ENCODE measurements around the gene ZNF354B. TPM values are rescaled to one million over a fixed set of nuclear protein-coding genes. Genes with fewer than 3 reads are reported as not detected.

Gene ZNF354B
- total RNA-seq, 1 experiment from 2014 or later: 11.6 TPM

DNA sequence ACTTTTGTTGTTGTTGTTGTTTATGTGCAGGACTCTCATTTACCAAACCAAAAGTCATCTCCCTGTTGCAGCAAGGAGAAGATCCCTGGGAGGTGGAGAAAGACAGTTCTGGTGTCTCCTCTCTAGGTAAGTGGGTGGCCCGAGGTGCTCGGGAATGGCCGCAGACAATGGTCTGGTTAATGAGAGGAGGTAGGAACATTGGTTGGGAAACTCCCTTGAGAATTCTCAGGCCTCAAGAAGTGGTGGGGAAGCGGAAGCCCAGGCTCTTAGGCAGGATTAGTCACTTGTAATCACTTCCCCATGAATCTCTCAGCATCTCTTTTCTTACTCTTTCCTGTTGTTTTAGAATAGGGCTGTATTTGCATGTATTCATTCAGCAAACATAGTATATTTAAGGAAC is 7.2 kb downstream of the ZNF354B start:
- no peak overlapping the region for H3K4me3 ChIP-seq (replicated peaks in 1 of 2; ENCODE audit: low read depth in 1 of 2, low read length in 2 of 2)
- H3K9me2 ChIP-seq (ENCODE audit: insufficient read depth): no peaks in the 10 kb centered on the region
- CTCF ChIA-PET: no interaction called here
- H3K36me3 ChIP-seq (ENCODE audit: control insufficient read depth in 1 of 2, insufficient read depth in 2 of 2, low read length in 2 of 2): peaks cover 30 to 50% of the 10 kb centered on the region in 2 experiments
- no peak overlapping the region for H3K4me2 ChIP-seq (ENCODE audit: low read length)
- POLR2A ChIA-PET: no interaction called here
- TF ChIP-seq RAD21 (IDR thresholded peaks at IDR 0.05; ENCODE audit: low read depth) (no peak), SIN3A (IDR thresholded peaks at IDR 0.05; ENCODE audit: low read depth) (no peak), SP1 (IDR thresholded peaks at IDR 0.05; ENCODE audit: low read depth) (no peak), ZNF274 (IDR thresholded peaks at IDR 0.05; ENCODE audit: low read depth, low read length) (no peak), FOSL1 (IDR thresholded peaks at IDR 0.05; ENCODE audit: low read depth) (no peak), EZH2phosphoT487 (IDR thresholded peaks at IDR 0.05; ENCODE audit: borderline replicate concordance) (no peak)
- TF ChIP-seq, protein P1, sequence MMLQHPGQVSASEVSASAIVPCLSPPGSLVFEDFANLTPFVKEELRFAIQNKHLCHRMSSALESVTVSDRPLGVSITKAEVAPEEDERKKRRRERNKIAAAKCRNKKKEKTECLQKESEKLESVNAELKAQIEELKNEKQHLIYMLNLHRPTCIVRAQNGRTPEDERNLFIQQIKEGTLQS (IDR thresholded peaks at IDR 0.05): no peak
- H4K20me1 ChIP-seq (ENCODE audit: insufficient read depth): no peaks in the 10 kb centered on the region
- H3K79me2 ChIP-seq (ENCODE audit: insufficient read depth, low read length): peaks cover 9% of the 10 kb centered on the region
- no TSS peak for BruUV-seq (replicated peaks)
- no peak for DNase-seq (ENCODE audit: low read depth, low spot score)
- RAD21 ChIA-PET (ENCODE audit: low non-redundant PET in 1 of 2, low total read pairs in 2 of 2, uncharacterized antibody in 2 of 2, unreplicated experiment in 2 of 2): no interaction called here
- no peaks in the 10 kb centered on the region for H3K9me3 ChIP-seq (ENCODE audit: control insufficient read depth in 1 of 2, insufficient read depth in 1 of 2, low read depth in 1 of 2, low read length in 2 of 2)
- intact Hi-C loops (cut with micrococcal nuclease): no loop called here
- H3K4me1 ChIP-seq (ENCODE audit: control insufficient read depth in 1 of 2, insufficient read depth in 2 of 2, low read length in 2 of 2): no peaks in the 10 kb centered on the region
- H3K9ac ChIP-seq (ENCODE audit: low read length): no peak overlapping the region
- H3K27ac ChIP-seq (ENCODE audit: low read depth, low read length): no peak overlapping the region
- H3K27me3 ChIP-seq (ENCODE audit: insufficient read depth, low read length): no peaks in the 10 kb centered on the region
- no peak overlapping the region for H2AFZ ChIP-seq (ENCODE audit: low read depth, low read length, poor library complexity, severe bottlenecking)
- ATAC-seq: no peak

DNA sequence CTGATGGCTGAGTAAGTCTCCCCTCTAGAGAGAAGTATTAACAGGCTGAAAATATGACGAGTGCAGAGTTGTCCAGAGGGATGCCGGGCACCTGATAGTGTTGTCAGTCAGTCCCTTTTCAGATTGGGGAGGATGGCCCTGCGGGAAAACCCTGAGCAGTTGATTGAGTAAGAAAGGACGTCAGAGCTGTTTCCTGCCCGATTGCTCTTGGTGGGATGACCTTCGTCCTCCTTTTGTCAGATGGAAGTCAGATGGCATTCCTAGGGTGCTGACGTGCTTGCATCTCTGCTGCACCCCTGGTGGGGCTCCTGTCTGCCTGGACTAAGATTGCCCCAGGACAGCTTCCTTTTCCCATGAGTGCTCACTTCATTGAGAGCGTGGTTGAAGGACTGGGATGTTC is 9.8 kb downstream of the ZNF354B start:
- no peak overlapping the region for H3K4me3 ChIP-seq (replicated peaks in 1 of 2; ENCODE audit: low read depth in 1 of 2, low read length in 2 of 2)
- H3K79me2 ChIP-seq (ENCODE audit: insufficient read depth, low read length): peaks cover 17% of the 10 kb centered on the region; the same call in 1 of the 2 replicates
- H3K4me1 ChIP-seq (ENCODE audit: control insufficient read depth in 1 of 2, insufficient read depth in 2 of 2, low read length in 2 of 2): no peaks in the 10 kb centered on the region
- no TSS peak for BruUV-seq (replicated peaks)
- no peaks in the 10 kb centered on the region for H3K27me3 ChIP-seq (ENCODE audit: insufficient read depth, low read length)
- POLR2A ChIA-PET: no interaction called here
- H2AFZ ChIP-seq (ENCODE audit: low read depth, low read length, poor library complexity, severe bottlenecking): no peak overlapping the region
- no peak overlapping the region for H3K27ac ChIP-seq (ENCODE audit: low read depth, low read length)
- peaks cover 28 to 56% of the 10 kb centered on the region in 2 experiments for H3K36me3 ChIP-seq (ENCODE audit: control insufficient read depth in 1 of 2, insufficient read depth in 2 of 2, low read length in 2 of 2)
- no peak for TF ChIP-seq ZNF274 (IDR thresholded peaks at IDR 0.05; ENCODE audit: low read depth, low read length)
- no peak for TF ChIP-seq YY1 (IDR thresholded peaks at IDR 0.05; ENCODE audit: extremely low read depth, insufficient replicate concordance, low read depth, low read length)
- TF ChIP-seq ZFX (IDR thresholded peaks at IDR 0.05): no peak
- TF ChIP-seq CBX3 (IDR thresholded peaks at IDR 0.05; ENCODE audit: low read depth): no peak
- TF ChIP-seq, protein P2, sequence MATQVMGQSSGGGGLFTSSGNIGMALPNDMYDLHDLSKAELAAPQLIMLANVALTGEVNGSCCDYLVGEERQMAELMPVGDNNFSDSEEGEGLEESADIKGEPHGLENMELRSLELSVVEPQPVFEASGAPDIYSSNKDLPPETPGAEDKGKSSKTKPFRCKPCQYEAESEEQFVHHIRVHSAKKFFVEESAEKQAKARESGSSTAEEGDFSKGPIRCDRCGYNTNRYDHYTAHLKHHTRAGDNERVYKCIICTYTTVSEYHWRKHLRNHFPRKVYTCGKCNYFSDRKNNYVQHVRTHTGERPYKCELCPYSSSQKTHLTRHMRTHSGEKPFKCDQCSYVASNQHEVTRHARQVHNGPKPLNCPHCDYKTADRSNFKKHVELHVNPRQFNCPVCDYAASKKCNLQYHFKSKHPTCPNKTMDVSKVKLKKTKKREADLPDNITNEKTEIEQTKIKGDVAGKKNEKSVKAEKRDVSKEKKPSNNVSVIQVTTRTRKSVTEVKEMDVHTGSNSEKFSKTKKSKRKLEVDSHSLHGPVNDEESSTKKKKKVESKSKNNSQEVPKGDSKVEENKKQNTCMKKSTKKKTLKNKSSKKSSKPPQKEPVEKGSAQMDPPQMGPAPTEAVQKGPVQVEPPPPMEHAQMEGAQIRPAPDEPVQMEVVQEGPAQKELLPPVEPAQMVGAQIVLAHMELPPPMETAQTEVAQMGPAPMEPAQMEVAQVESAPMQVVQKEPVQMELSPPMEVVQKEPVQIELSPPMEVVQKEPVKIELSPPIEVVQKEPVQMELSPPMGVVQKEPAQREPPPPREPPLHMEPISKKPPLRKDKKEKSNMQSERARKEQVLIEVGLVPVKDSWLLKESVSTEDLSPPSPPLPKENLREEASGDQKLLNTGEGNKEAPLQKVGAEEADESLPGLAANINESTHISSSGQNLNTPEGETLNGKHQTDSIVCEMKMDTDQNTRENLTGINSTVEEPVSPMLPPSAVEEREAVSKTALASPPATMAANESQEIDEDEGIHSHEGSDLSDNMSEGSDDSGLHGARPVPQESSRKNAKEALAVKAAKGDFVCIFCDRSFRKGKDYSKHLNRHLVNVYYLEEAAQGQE (IDR thresholded peaks at IDR 0.05; ENCODE audit: low read depth): no peak
- TF ChIP-seq ELF1 (IDR thresholded peaks at IDR 0.05; ENCODE audit: borderline replicate concordance, low read depth): no peak
- no peak for TF ChIP-seq SIN3A (IDR thresholded peaks at IDR 0.05; ENCODE audit: low read depth)
- no peak for TF ChIP-seq FOSL1 (IDR thresholded peaks at IDR 0.05; ENCODE audit: low read depth)
- TF ChIP-seq, protein P3, sequence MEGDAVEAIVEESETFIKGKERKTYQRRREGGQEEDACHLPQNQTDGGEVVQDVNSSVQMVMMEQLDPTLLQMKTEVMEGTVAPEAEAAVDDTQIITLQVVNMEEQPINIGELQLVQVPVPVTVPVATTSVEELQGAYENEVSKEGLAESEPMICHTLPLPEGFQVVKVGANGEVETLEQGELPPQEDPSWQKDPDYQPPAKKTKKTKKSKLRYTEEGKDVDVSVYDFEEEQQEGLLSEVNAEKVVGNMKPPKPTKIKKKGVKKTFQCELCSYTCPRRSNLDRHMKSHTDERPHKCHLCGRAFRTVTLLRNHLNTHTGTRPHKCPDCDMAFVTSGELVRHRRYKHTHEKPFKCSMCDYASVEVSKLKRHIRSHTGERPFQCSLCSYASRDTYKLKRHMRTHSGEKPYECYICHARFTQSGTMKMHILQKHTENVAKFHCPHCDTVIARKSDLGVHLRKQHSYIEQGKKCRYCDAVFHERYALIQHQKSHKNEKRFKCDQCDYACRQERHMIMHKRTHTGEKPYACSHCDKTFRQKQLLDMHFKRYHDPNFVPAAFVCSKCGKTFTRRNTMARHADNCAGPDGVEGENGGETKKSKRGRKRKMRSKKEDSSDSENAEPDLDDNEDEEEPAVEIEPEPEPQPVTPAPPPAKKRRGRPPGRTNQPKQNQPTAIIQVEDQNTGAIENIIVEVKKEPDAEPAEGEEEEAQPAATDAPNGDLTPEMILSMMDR (IDR thresholded peaks at IDR 0.05 in 2 of 3, conservative IDR thresholded peaks at IDR 0.05 in 1 of 3; ENCODE audit: borderline replicate concordance in 1 of 3, insufficient read depth in 1 of 3, low read depth in 2 of 3, low read length in 2 of 3): no peak
- no peaks in the 10 kb centered on the region for H4K20me1 ChIP-seq (ENCODE audit: insufficient read depth)
- CTCF ChIA-PET: no interaction called here
- no peaks in the 10 kb centered on the region for H3K9me2 ChIP-seq (ENCODE audit: insufficient read depth)
- no peak overlapping the region for H3K9ac ChIP-seq (ENCODE audit: low read length)
- RAD21 ChIA-PET (ENCODE audit: low non-redundant PET in 1 of 2, low total read pairs in 2 of 2, uncharacterized antibody in 2 of 2, unreplicated experiment in 2 of 2): no interaction called here
- no peak for DNase-seq (ENCODE audit: low read depth, low spot score)
- H3K4me2 ChIP-seq (ENCODE audit: low read length): no peak overlapping the region
- H3K9me3 ChIP-seq (ENCODE audit: control insufficient read depth in 1 of 2, insufficient read depth in 1 of 2, low read depth in 1 of 2, low read length in 2 of 2): peaks cover 0 to 10% of the 10 kb centered on the region in 2 experiments; a peak in 3 of 4 replicates
- intact Hi-C loops (cut with micrococcal nuclease): no loop called here
- ATAC-seq: no peak
